ENCODE results near the gene SLC25A47.

- no peak for TF ChIP-seq POLR2A (IDR thresholded peaks at IDR 0.05; ENCODE audit: low read depth, low read length)
- no peak for TF ChIP-seq POLR2AphosphoS5 (IDR thresholded peaks at IDR 0.05; ENCODE audit: low read depth, low read length)
These were observed 34.6 kb upstream of the SLC25A47 start for GRCh38 chr14:100288382-100289185.

All from GM12892 (cell line).